Neuronal stem cell (in vitro differentiated cells): ENCODE measurements around the gene ACOT12.

Experiments
- DNase-seq: peaks from one replicate; pipeline ENCODE4 v3.0.0-alpha.2; 2013; ENCODE audit warnings: low spot score
- H2AFZ ChIP-seq: one replicate; pipeline ENCODE4 v1.6.1; 2013; ENCODE audit warnings: mild to moderate bottlenecking, low read length, inconsistent platforms
- H2AK5ac ChIP-seq: 2 replicates; pipeline ENCODE4 v1.6.1; 2013; ENCODE audit warnings: low read depth, mild to moderate bottlenecking, inconsistent platforms, low read length, moderate library complexity, mixed read lengths
- H2BK120ac ChIP-seq: 2 replicates; pipeline ENCODE4 v1.6.1; 2013; ENCODE audit warnings: low read depth, mild to moderate bottlenecking, inconsistent platforms, low read length, moderate library complexity, mixed read lengths
- H2BK12ac ChIP-seq: one replicate; pipeline ENCODE4 v1.6.1; 2013; ENCODE audit warnings: low read length, inconsistent platforms
- H2BK15ac ChIP-seq: 2 replicates; pipeline ENCODE4 v1.6.1; 2013; ENCODE audit warnings: mild to moderate bottlenecking, low read length, inconsistent platforms, mixed read lengths
- H2BK5ac ChIP-seq: one replicate; pipeline ENCODE4 v1.6.1; 2013; ENCODE audit warnings: inconsistent platforms, mild to moderate bottlenecking, low read length, moderate library complexity
- H3K14ac ChIP-seq: one replicate; pipeline ENCODE4 v1.6.1; 2013; ENCODE audit warnings: low read length, inconsistent platforms
- H3K18ac ChIP-seq: 2 replicates; pipeline ENCODE4 v1.6.1; 2013; ENCODE audit warnings: low read length, inconsistent platforms
- H3K23ac ChIP-seq: 2 replicates; pipeline ENCODE4 v1.6.1; 2013; ENCODE audit warnings: low read depth, mild to moderate bottlenecking, mixed read lengths, low read length, inconsistent platforms; ENCODE audit not compliant: poor library complexity
- H3K27ac ChIP-seq: replicated peaks from 3 replicates; pipeline ENCODE4 v1.5.1; 2013; ENCODE audit warnings: low read length, inconsistent platforms
- H3K27me3 ChIP-seq, 3 experiments: 2 replicates each; pipeline ENCODE4 v1.6.1; 2013; ENCODE audit warnings: low read length in 3 of 3, mild to moderate bottlenecking in 2 of 3, inconsistent platforms in 1 of 3, low read depth in 1 of 3, mixed read lengths in 1 of 3, moderate library complexity in 1 of 3; ENCODE audit not compliant: control insufficient read depth in 3 of 3, insufficient read depth in 3 of 3
- H3K36me3 ChIP-seq, 2 donors: replicated peaks in 1 of 2; 2 replicates each; pipeline ENCODE4 v1.6.1; 2013; ENCODE audit warnings: low read length in 2 of 2; ENCODE audit not compliant: control insufficient read depth in 2 of 2, insufficient read depth in 2 of 2
- H3K4ac ChIP-seq: 2 replicates; pipeline ENCODE4 v1.6.1; 2013; ENCODE audit warnings: inconsistent platforms, mild to moderate bottlenecking, low read length, moderate library complexity
- H3K4me1 ChIP-seq, 2 donors: 1 replicate in 1 of 2; 2 replicates in 1 of 2; pipeline ENCODE4 v1.6.1; 2013; ENCODE audit warnings: low read length in 2 of 2, low read depth in 1 of 2; ENCODE audit not compliant: control insufficient read depth in 2 of 2, insufficient read depth in 1 of 2
- H3K4me2 ChIP-seq: one replicate; pipeline ENCODE4 v1.6.1; 2013; ENCODE audit warnings: mild to moderate bottlenecking, low read length, inconsistent platforms; ENCODE audit not compliant: insufficient read depth, poor library complexity, severe bottlenecking
- H3K4me3 ChIP-seq, 2 donors: 2 replicates each; pipeline ENCODE4 v1.5.1; 2013; ENCODE audit warnings: low read length in 2 of 2, mild to moderate bottlenecking in 2 of 2, inconsistent platforms in 1 of 2, moderate library complexity in 1 of 2
- H3K79me1 ChIP-seq: one replicate; pipeline ENCODE4 v1.6.1; 2013; ENCODE audit warnings: low read depth, mild to moderate bottlenecking, inconsistent platforms, low read length, moderate library complexity
- H3K9ac ChIP-seq: one replicate; pipeline ENCODE4 v1.6.1; 2013; ENCODE audit warnings: mild to moderate bottlenecking, low read depth, low read length, inconsistent platforms; ENCODE audit not compliant: poor library complexity
- H3K9me3 ChIP-seq, 2 donors: replicated peaks in 1 of 2; 2 replicates each; pipeline versions ENCODE3 to v1.6.1; 2013; ENCODE audit warnings: low read length in 2 of 2, mild to moderate bottlenecking in 2 of 2, inconsistent platforms in 1 of 2, low read depth in 1 of 2, mixed read lengths in 1 of 2, moderate library complexity in 1 of 2; ENCODE audit not compliant: control insufficient read depth in 2 of 2, insufficient read depth in 1 of 2
- H4K8ac ChIP-seq: one replicate; pipeline ENCODE4 v1.6.1; 2013; ENCODE audit warnings: low read depth, mild to moderate bottlenecking, inconsistent platforms, low read length, moderate library complexity
- H4K91ac ChIP-seq: one replicate; pipeline ENCODE4 v1.6.1; 2013; ENCODE audit warnings: low read length, low read depth, mild to moderate bottlenecking, inconsistent platforms; ENCODE audit not compliant: poor library complexity
- WGBS, 2 donors: extraction: QIAGEN DNeasy Blood & Tissue Kit; methylation state at CpG; one replicate each; pipeline ENCODE4 v1.1.7; 2013; ENCODE audit warnings: missing lambda C conversion rate in 2 of 2, mixed read lengths in 1 of 2; ENCODE audit not compliant: insufficient read length in 2 of 2, insufficient replicate concordance in 1 of 2; ENCODE audit errors: extremely low coverage in 2 of 2; 5-methylcytosine and 5-hydroxymethylcytosine counted together

ACOT12 gene

DNA sequence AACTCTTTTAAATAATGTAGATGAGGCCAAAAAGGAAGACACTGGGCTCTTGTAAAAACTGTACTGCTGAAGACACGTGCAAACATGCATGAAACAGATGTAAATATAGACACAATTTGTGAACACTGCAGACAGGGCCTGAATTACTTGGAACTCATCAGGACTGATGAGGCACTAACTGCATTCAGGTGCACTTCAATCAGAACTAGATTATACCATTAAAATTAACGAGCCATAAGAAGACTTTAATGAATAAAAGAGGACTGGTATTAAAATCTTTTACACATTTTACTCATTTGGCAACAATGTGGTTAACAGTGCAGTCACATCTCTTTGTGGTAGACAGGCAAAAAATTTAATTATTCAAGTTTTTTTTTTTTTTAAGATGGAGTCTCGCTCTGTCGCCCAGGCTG, 105.9 kb downstream of the ACOT12 start:
- DNase-seq: no peak
- Histone ChIP-seq H3K36me3 (peaks cover 0 to 2% of the 10 kb centered on the region in 2 donors), H4K8ac (no peak overlapping the region), H3K9me3 (peaks cover 2 to 24% of the 10 kb centered on the region in 2 donors), H3K9ac (no peak overlapping the region), H3K79me1 (peaks cover 4% of the 10 kb centered on the region), H3K18ac (no peak overlapping the region), H3K4me3 (no peak overlapping the region), H2AK5ac (no peak overlapping the region), H2BK15ac (no peak overlapping the region), H2BK12ac (no peak overlapping the region), H2AFZ (no peak overlapping the region), H3K27me3 (no peaks in the 10 kb centered on the region), H3K23ac (no peak overlapping the region), H3K27ac (no peak overlapping the region), H3K4ac (no peak overlapping the region), H3K4me1 (no peaks in the 10 kb centered on the region), H2BK120ac (no peak overlapping the region), H2BK5ac (no peak overlapping the region), H3K14ac (no peak overlapping the region), H4K91ac (no peak overlapping the region), H3K4me2 (no peak overlapping the region)
- WGBS, 2 donors: no CpG with 5 or more reads among the region's 4 CpGs

DNA sequence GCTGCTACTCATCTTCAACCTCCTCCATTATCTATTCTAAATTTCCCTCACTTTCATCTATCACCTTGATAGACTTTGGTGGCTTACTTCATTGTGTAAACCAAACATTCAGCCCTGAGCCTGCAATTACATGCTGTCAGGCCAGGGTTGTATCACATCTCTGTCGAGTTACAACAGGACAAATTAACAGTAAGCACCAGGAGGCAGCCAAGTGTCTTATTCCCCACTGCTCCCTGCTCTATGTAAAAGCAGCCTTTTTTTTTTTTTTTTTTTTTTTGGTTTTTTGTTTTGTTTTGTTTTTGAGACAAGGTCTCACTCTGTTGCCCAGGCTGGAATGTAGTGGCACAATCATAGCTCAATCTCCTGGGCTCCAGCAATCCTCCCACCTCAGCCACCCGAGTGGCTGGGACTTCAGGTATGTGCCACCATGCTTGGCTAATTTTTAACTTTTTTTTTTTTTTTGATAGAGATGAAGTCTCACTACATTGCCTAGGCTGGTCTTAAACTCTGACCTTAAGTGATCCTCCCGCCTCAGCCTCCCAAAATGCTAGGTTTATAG, 107.8 kb downstream of the ACOT12 start:
- Histone ChIP-seq H3K4me3 (no peak overlapping the region), H4K8ac (no peak overlapping the region), H4K91ac (no peak overlapping the region), H3K23ac (no peak overlapping the region), H3K4me2 (no peak overlapping the region), H3K79me1 (peaks cover 4% of the 10 kb centered on the region), H3K27me3 (no peaks in the 10 kb centered on the region), H3K18ac (no peak overlapping the region), H2AFZ (no peak overlapping the region), H3K4ac (no peak overlapping the region), H3K36me3 (peaks cover 0 to 2% of the 10 kb centered on the region in 2 donors), H2BK120ac (no peak overlapping the region), H3K27ac (no peak overlapping the region), H2BK15ac (no peak overlapping the region), H2BK5ac (no peak overlapping the region), H3K9me3 (peaks cover 0 to 8% of the 10 kb centered on the region in 2 donors), H2BK12ac (no peak overlapping the region), H2AK5ac (no peak overlapping the region), H3K14ac (no peak overlapping the region), H3K4me1 (no peaks in the 10 kb centered on the region), H3K9ac (no peak overlapping the region)
- DNase-seq: no peak
- WGBS, 2 donors: no CpG with 5 or more reads among the region's 3 CpGs

DNA sequence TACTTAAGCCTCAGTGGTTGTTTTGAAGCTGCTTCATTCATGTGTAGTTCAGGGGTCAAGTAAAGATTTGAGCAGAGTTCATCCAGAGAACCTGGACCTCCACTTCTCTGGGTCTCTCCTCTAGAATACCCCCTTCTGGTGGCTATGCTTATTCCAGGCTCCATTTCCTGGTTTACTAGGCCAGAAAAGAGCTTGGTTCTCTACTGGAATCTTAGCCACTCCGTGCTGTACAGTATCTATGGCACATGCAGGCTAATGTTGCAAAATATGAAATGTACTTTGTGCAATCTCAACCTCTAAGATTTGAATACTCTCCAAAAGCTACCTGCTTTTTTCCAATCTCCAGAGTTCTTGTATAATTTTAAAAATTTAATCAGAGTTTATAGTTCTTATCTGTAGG, 110.0 kb downstream of the ACOT12 start:
- Histone ChIP-seq H2BK5ac (no peak overlapping the region), H2AK5ac (no peak overlapping the region), H3K27ac (no peak overlapping the region), H3K27me3 (no peaks in the 10 kb centered on the region), H3K79me1 (peaks cover 1% of the 10 kb centered on the region), H3K23ac (no peak overlapping the region), H3K14ac (no peak overlapping the region), H3K4me2 (no peak overlapping the region), H3K4ac (no peak overlapping the region), H2BK120ac (no peak overlapping the region), H3K9ac (no peak overlapping the region), H3K4me1 (no peaks in the 10 kb centered on the region), H4K8ac (no peak overlapping the region), H3K36me3 (no peaks in the 10 kb centered on the region), H4K91ac (no peak overlapping the region), H2BK12ac (no peak overlapping the region), H3K9me3 (no peaks in the 10 kb centered on the region), H2AFZ (no peak overlapping the region), H3K18ac (no peak overlapping the region), H2BK15ac (no peak overlapping the region), H3K4me3 (no peak overlapping the region)
- no peak for DNase-seq
- WGBS, 2 donors: no CpG with 5 or more reads among the region's 1 CpG
